Cerebellar nuclear complex (tissue), 1 donor: ENCODE data around the gene DMXL1.

ENCODE experiments used
- DNase-seq, 2 experiments: peaks; one replicate each; lab custom pipeline; 2025; lab: John Stamatoyannopoulos, UW

The DMXL1 gene

GRCh38 chr5:119289438-119290044 lies 218.7 kb downstream of the DMXL1 start:
- DNase-seq, result no peak

- no peak for DNase-seq
Observed at GRCh38 chr5:119290161-119290569, 219.3 kb downstream of the DMXL1 start.

GRCh38 chr5:119290607-119291006 lies 219.7 kb downstream of the DMXL1 start:
- no peak for DNase-seq

GRCh38 chr5:119291056-119291455 lies 220.2 kb downstream of the DMXL1 start:
- no peak for DNase-seq

GRCh38 chr5:119291877-119292276 lies 221.0 kb downstream of the DMXL1 start:
- no peak for DNase-seq

- no peak for DNase-seq
Observed at GRCh38 chr5:119292701-119293515, 222.0 kb downstream of the DMXL1 start.

GRCh38 chr5:119293516-119293829 lies 222.6 kb downstream of the DMXL1 start:
- no peak for DNase-seq
